Hematopoietic multipotent progenitor cell treated with erythropoietin and hydrocortisone succinate and interleukin-3 and kit ligand, for 6 days (in vitro differentiated cells): Measurements from ENCODE around the gene GEMIN2.
A peak's percentile ranks its signal among the peaks of the same experiment; 100 is the strongest.
"Not testable (repeated sequence)": the region's sequence is repeated elsewhere in the genome, so short reads cannot be mapped to it uniquely, and the experiment has no call there.

Experiments used
- DNase-seq: peaks from one replicate; pipeline ENCODE4 v3.0.0-alpha.2; 2015

The GEMIN2 gene

DNA sequence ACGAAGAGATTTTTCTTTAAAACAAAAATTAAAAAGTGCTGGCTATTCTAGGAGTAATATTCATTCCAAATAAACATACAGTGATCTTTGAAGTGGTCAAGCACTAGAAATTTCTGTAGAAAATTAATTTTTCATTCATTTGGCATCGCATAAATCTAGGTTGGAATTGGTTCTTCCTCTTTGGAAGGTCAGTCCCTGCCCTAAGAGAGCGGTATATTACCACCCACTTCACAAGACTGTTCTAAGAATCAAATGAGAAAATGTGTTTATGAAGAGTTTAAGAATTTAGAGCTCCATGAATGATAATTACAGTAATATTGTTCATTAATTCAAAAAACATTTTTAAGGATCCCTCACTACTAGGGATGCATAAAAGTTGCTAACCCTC is 444 bp upstream of the GEMIN2 start:
- DNase-seq, result no peak

GRCh38 chr14:39122330-39123138 is 8.4 kb downstream of the GEMIN2 start:
- DNase-seq, result no peak

- DNase-seq, result not testable (repeated sequence)
Measured at GRCh38 chr14:39137835-39138234, 23.7 kb downstream of the GEMIN2 start.

DNA sequence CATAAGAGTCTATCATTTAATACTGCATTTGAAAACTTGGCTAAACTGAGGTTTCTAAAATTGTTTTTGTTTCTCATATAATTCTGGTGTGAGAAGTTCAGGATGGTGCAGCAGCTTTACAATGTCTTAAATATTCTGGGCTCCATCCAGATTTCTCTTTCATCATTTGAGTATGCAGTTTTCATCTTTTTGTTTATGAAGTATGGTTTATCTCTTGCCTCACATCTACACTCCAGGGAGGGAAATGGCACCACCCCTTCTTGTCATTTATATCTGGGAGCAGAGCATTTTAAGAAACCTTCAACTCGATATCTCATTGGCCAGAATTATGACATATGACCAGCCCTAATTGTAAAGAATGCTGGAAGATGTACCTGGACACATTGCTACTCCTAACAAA is 24.3 kb downstream of the GEMIN2 start:
- no peak for DNase-seq

GRCh38 chr14:39140170-39140569 is 26.0 kb downstream of the GEMIN2 start:
- DNase-seq, result no peak

DNA sequence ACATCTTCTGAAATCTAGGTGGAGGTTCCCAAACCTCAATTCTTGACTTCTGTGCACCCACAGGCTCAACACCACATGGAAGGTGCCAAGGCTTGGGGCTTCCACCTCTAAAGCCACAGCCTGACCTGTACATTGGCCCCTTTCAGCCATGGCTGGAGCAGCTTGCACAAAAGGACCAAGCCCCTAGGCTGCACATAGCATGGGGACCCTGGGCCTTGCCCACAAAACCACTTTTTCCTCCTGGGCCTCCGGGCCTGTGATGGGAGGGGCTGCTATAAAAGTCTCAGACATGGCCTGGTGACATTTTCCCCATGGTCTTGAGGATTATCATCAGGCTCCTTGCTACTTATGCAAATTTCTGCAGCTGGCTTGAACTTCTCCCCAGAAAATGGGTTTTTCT is 27.5 kb downstream of the GEMIN2 start:
- DNase-seq, result not testable (repeated sequence)

DNA sequence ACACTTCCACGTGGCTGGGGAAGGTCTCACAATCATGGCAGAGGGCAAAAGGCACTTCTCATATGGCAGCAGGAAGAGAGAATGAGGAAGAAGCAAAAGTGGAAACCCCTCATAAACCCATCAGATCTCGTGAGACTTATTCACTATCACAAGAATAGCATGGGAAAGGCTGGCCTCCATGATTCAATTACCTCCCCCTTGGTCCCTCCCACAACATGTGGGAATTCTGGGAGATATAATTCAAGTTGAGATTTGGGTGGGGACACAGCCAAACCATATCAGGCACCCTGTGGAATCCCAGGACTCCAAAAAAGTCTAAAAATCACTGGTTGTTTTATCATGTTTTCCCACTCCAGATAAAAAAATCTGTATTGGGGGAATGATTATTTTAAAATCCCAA is 29.1 kb downstream of the GEMIN2 start:
- DNase-seq, result not testable (repeated sequence)

GRCh38 chr14:39145266-39145966 is 31.3 kb downstream of the GEMIN2 start:
- DNase-seq, result peak; percentile 97

GRCh38 chr14:39154594-39155189 is 40.6 kb downstream of the GEMIN2 start:
- no peak for DNase-seq

GRCh38 chr14:39157491-39157890 is 43.4 kb downstream of the GEMIN2 start:
- no peak for DNase-seq

DNA sequence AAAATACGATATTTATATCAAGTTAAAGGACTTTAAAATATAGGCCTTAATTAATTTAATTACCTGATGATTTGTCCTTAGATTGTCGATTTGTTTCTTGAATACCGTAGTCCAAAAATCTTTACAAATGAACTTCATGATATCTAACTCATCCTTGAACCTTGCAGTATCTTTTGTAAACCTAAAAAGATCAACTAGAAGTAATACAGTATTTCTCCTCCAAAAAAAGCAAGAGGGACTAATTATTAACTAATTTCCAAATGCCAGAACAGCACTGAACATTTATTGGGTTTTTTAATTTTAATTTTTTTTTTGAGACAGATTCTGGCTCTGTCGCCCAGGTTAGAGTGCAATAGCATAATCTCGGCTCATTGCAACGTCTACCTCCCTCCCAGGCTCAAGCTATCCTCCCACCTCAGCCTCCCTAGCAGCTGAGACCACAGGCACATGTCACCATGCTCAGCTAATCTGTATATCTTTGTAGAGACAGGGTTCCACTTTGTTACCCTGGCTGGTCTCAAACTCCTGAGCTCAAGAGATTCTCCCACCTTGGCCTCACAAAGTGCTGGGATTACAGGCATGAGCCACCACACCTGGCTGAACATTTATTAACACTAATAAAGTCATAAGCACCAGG is 44.2 kb downstream of the GEMIN2 start:
- no peak for DNase-seq

- DNase-seq, result no peak
Measured at GRCh38 chr14:39160494-39160893, 46.4 kb downstream of the GEMIN2 start.

DNA sequence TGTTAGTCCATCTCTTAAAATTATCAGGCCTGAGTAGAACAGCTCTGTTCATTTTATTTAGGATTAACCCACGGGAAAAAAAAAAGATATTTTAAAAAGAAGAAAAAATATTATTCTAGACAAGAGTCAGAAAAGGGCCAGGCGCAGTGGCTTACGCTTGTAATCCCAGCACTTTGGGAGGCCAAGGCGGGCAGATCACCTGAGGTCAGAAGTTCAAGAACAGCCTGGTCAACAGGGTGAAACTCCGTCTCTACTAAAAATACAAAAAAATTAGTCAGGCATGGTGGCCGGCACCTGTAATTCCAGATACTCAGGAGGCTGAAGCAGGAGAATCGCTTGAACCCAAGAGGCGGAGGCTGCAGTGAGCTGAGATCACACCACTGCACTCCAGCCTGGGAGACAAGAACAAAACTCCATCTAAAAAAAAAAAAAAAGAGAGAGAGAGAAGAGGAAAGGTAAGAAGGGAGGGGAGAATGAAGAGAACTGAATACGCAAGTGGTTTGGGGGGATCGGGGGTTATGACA is 53.7 kb downstream of the GEMIN2 start:
- DNase-seq, result not testable (repeated sequence)

- no peak for DNase-seq
Measured at GRCh38 chr14:39168591-39168990, 54.5 kb downstream of the GEMIN2 start.

DNA sequence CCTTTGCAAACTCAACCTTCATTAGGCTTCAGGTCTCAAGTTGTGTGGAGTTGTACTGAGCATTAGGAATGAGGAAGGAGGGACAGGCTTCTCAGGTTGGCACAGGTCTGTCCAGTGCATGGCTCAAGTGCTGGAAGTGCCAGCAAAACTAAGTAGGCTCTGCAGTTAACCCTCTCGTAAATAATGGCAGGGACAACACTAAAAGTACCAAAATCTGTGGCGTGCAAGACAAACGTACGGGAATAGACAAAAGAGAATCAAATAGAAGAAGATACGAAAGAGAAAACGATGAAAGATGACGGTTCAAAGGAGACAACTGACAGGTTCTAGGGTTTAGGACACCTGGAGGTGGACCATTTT is 55.4 kb downstream of the GEMIN2 start:
- DNase-seq, result no peak

DNA sequence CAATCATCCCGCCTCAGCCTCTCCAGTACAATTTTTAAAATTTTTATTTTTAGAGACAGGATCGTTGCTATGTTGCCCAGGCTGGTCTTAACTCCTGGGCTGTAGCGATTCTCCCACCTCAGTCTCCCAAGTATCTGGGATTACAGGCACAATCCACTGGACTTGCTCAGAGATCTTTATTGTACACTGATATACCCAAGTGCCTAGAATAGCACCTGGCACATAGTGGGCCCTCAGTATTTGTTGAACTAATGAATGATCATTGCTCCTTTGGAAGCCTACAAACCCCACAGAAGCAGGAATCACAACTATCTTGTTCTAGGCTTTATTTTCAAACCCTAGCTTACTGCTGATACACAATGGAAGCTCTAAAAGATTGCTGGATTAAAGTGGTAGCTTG is 59.1 kb downstream of the GEMIN2 start:
- no peak for DNase-seq

- peak; percentile 99 for DNase-seq
Measured at GRCh38 chr14:39174560-39175444, 60.7 kb downstream of the GEMIN2 start, which contains the start of gene PNN. TSS of gene PNN (plus strand) at chr14:39175254. CDS start at chr14:39175280, 26 bp downstream.

- DNase-seq, result peak; percentile 61
Measured at GRCh38 chr14:39175445-39176262, 61.5 kb downstream of the GEMIN2 start.

DNA sequence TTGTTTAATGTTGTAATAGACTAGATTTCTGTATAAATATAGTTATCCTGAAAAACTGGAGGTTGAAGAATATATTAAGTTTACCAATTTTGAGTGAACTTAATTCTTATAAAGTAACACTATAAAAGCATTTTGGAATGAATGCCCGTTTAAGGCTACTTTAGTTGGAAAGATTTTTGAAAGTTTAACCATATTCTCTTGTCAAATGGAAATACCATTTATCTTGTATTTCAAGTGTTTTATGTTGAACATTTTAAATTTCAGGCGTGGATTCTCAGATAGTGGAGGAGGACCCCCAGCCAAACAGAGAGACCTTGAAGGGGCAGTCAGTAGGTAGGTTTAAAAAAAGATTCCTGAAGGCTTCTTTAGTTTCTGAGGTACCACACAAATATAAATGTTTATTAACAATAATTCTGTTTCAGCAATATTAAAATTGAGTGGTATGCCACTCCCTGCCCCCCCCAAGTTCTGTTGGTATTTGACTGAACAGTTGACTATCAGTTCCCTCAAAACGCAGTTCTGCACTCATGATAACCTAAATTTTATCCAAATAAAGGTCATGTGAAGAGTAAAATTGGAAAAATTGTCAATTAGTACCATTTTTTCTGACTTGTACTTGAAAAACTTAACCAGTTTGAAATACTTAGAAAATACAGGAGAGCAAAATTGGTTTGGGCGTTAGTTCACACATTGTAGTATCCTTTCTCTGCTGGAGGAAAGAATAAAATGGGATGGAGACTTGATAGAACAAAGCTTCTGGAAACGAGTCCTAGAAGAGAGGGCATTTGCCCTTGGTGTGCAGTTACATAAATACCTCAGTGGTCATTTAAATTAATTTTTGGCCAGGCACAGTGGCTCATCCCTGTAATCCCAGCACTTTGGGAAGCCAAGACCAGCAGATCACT is 62.4 kb downstream of the GEMIN2 start:
- no peak for DNase-seq

GRCh38 chr14:39177168-39177545 is 63.0 kb downstream of the GEMIN2 start:
- DNase-seq, result no peak
